DMS 273 treated with DMSO at 0.1 percent for 48 hours (cell line): ENCODE measurements around the gene OGDH.
"Not testable (repeated sequence)": the region's sequence is repeated elsewhere in the genome, so short reads cannot be mapped to it uniquely, and the experiment has no call there.

Source experiments
- DNase-seq: peaks from one replicate; lab custom pipeline; 2025; lab: John Stamatoyannopoulos, UW

Gene OGDH

GRCh38 chr7:44580945-44581878 is 25.2 kb upstream of the OGDH start:
- DNase-seq: no peak

- DNase-seq: peak; percentile 99
Observed at GRCh38 chr7:44581879-44582603, 24.4 kb upstream of the OGDH start, which contains the start of gene TMED4. Gene TMED4 (minus strand): TSS chr7:44582231. CDS start chr7:44582206, 25 bp downstream.

GRCh38 chr7:44583146-44583865 is 23.1 kb upstream of the OGDH start:
- no peak for DNase-seq

DNA sequence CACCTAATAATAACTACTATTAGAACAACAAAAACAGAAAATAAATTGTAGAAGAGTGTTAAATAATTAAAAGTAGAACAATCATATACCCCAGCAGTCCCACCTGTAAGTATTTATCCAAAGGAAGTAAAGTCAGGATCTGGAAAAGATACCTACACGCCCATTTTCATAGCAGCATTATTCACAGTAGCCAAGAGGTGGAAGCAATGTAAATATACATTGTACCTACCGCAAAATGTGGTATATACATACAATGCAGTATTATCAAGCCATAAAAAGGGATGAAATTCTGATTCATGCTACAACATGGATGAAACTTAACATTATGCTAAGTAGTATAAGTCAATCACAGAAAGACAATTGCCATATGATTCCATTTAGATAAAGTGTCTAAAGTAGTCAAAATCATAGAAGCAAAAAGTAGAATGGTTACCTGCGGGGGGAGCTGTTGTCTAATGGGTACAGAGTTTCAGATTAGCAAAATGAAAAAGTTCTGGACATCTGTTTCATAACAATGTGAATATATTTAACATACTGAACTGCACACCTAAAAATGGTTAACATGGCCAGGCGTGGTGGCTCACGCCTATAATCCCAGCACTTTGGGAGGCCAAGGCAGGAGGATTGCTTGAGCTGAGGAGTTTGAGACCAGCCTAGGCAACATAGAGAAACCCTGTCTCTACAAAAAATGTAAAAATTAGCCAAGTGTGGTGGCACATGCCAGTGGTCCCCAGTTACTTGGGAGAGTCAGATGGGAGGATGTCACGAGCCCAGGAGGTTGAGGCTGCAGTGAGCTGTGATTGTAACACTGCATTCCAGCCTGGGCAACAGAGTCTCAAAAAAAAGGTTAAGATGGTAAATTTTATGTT is 18.4 kb upstream of the OGDH start:
- DNase-seq: peak; percentile 56

DNA sequence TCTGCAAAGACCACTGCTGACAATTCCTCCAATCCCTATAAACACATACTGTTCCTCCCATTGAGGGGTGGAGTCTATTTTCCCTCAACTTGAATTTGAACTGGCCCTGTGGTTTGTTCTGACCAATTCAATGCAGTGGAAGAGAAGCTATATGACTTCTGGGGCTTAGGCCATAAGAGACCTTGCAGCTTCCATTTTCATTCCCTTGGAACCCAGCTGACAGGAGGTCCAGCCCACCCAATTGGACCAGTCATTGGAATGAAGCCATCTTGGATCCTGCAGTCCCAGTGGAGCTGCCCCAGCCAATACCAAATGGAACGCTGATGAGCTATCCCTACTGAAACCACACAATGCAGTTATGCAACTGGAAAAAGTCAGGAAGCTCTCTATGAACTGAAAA is 15.5 kb upstream of the OGDH start:
- no peak for DNase-seq

GRCh38 chr7:44595934-44596635 is 10.3 kb upstream of the OGDH start:
- no peak for DNase-seq

GRCh38 chr7:44597181-44597580 is 9.2 kb upstream of the OGDH start:
- not testable (repeated sequence) for DNase-seq

- DNase-seq: no peak
Observed at GRCh38 chr7:44599222-44599621, 7.2 kb upstream of the OGDH start.

DNA sequence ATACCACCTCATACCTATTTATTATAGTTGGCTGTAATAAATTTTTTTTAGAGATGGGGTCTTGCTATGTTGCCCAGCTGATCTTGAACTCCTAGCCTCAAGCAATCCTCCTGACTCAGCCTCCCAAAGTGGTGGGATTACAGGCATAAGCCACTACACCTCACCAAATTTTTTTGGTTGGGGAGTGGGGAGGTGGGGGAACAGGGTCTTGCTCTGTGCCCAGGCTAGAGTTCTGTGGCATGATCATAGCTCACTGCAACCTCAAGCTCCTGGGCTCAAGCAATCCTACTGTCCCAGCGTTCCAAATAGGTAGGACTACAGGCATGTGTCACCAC is 3.9 kb upstream of the OGDH start:
- DNase-seq: no peak

GRCh38 chr7:44603193-44603592 is 3.2 kb upstream of the OGDH start:
- no peak for DNase-seq

- DNase-seq: no peak
Observed at GRCh38 chr7:44604941-44605340, 1.5 kb upstream of the OGDH start.

DNA sequence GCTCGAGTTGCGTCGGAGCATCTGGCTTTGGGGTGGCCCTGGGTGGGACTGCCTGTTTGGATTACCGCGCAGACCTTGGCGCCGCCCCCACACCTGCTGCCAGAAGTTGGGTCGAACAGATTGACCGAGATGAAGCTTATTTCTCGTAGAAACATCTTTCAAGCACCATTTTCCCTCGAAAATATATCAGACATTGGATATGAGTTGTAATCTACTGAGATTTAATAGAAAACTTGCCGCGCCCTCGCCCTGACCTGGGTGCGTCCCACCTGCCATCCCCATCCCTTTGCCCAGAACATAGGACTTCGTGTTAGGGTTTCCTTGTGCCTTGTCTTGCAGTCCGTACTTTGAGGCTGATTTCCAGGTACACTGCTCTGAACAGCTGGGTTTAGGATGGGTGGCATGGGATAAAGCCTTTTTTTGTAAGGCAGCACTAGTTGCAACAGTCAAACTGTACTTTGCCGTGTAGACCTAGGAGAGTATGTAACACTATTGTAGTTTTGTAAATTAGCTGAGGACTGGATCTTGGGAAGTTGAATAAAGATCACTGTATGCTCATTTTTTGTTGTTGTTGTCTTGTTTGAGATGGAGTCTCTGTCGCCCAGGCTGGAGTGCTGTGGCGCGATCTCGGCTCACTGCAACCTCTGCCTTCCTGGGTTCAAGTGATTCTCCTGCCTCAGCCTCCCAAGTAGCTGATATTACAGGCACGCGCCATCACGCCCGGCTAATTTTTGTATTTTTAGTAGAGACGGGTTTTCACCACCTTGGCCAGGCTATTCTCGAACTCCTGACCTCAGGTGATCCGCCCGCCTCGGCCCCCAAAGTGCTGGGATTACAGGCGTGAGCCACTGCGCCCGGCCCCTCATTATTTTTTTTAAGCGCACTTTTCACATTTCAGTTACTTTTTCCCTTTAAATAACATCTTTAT is 978 bp downstream of the OGDH start:
- no peak for DNase-seq

GRCh38 chr7:44608916-44609648 is 2.7 kb downstream of the OGDH start:
- no peak for DNase-seq

DNA sequence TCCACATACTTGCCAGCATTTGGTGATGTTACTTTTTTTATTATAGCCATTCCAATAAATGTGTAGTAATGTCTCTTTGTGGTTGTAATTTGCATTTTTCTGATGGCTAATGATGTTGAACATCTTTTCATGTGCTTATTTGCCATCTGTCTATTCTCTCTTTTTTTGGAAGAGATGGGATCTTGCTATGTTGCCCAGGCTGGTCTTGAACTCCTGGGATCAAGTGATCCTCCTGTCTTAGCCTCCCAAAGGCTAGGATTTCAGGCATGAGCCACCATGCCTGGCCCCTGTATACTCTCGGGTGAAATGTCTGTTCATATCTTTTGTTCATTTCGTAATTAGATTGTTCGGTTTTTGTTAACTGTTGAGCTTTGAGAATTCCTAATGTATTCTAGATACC is 3.4 kb downstream of the OGDH start:
- DNase-seq: no peak

- no peak for DNase-seq
Observed at GRCh38 chr7:44615149-44615611, 8.8 kb downstream of the OGDH start.

- DNase-seq: no peak
Observed at GRCh38 chr7:44615793-44616192, 9.4 kb downstream of the OGDH start.

DNA sequence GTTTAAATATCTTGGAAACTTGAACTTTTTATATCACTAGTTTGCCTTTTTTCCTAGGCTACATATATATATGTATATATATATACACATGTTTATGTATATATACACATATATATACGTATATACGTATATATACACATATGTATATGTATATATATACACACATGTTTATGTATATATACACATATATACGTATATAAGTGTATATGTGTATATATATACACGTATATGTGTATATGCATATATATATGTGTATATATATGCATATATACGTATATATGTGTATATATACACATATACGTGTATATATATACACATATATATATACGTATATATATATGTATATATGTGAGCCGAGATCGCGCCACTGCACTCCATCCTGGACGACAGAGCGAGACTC is 10.1 kb downstream of the OGDH start:
- no peak for DNase-seq

DNA sequence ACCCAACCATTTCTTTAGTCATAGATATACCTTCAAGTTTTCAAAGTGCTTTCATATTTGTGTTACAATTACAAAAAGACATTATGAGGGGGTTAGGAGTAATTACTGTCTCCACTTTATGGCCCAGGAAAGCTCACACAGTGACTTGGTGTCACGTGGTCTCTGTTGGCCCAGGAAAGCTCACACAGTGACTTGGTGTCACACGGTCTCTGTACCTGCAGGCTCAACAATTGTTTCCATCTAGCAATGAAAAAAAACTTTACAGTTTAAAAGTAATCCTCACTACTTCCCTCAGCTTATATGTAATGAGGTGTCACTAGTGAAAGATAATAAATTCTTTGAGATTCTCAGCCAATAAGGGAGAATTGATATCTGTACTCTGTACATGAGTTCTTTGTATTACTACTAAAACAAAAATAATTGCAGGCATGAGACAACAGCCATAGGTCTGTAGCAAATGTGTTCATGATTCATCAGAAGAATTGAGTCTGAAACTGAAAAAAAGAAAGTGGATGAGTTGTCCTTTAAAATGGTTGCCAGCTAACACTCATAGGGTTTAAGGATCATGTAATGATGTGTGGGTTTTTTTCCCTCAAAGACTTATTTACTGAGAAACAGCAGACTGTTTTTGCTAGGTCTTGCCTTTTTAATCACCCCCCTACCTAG is 10.9 kb downstream of the OGDH start:
- DNase-seq: no peak

- no peak for DNase-seq
Observed at GRCh38 chr7:44618045-44618444, 11.6 kb downstream of the OGDH start.
